ENCODE results near the gene KIZ.

The KIZ gene

DNA sequence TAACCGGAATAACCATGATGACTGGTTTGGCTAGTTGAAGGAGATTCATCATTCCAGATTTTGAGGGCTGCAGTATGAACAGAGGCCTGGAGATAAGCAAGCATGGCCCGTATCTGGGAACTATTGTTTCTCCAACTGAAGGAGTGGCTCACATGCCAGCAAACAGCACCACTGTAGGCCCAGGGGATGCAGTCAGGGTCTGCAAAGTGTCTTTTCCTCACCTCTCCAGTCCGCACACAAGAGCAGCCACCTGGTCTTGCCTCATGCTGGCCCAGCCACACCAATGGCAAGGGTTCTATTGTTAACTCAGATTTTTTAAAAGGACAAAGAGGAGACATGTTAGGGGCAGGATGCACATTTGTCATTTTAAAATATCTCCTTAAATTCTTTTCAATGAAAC, 55.1 kb downstream of the KIZ start:
- DNase-seq: no peak

DNA sequence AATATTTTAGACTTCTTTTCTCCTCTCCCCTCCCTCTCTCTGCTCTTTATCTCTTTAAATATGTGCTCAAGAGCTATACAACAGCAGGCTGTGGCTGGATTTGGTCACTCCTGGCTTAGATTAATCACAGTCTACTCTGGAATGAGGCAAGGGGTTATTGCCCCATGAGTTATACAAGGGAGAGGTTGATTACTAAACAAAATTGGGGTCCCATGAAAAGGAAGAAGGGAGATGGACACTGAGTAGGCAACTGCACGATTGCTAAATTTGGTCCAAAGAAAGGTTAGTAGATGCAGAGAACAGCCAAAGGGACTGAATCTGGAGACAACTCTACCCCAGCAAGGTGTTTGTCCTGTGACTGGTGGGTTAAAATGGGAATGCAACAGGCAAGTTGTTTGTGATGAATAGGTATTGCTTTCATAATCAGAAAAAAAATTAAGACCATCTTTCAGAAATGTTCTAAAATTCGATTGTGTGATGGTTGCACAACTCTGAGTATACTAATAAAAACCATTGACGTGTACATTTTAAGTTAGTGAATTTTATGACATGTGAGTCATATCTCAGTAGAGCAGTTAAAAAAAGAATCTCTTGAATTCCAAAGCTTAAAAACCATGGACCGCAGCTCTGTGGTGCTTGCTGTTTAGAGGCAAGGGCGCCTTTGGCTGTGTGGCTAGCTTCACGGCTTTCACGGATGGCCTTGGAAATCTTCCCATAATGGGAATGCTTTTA, 57.1 kb downstream of the KIZ start:
- DNase-seq: no peak

DNA sequence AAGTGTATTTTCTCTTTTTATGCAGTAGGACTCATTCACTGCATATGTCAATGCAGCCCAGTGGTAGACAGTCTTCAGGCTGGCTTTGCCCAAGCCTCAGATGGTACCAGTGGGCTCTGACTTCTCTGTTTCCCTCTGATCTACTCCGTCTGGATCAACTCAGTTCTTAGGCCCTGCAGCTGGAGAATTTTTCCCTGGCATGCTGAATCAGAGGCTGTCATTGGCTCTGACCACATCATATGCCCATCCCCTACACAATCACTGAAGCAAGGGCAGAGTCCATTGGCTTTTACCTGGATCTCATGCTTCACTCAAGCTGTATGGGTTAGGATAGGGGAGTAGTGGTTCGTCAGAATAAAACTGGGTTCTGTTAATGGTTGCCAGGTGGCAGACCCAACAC, 57.8 kb downstream of the KIZ start:
- no peak for DNase-seq

- DNase-seq: no peak
These were observed 58.9 kb downstream of the KIZ start for GRCh38 chr20:21184819-21185218.

- no peak for DNase-seq
These were observed 60.0 kb downstream of the KIZ start for GRCh38 chr20:21185849-21186248.

- DNase-seq: no peak
These were observed 64.1 kb downstream of the KIZ start for GRCh38 chr20:21189761-21190523.

DNA sequence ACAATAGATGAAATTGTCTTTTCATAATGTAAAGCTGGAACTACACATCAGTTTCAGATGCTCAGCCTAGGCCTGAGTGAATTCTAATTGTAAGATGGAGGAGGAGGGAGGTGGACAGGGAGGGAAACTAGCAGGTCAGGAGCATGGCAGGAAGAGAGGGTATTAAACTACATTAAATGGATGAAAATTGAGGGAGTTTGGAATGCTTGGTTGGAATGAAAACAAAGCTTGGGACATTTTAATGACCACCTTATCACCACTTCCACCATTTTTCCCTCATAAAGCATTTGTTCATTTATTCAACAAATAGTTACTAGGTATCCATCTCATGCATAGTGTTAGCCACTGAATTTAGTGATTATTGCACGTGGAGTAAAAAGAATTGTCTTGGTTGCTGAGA, 65.0 kb downstream of the KIZ start:
- DNase-seq: no peak

GRCh38 chr20:21191839-21192238, 66.0 kb downstream of the KIZ start:
- DNase-seq: no peak

DNA sequence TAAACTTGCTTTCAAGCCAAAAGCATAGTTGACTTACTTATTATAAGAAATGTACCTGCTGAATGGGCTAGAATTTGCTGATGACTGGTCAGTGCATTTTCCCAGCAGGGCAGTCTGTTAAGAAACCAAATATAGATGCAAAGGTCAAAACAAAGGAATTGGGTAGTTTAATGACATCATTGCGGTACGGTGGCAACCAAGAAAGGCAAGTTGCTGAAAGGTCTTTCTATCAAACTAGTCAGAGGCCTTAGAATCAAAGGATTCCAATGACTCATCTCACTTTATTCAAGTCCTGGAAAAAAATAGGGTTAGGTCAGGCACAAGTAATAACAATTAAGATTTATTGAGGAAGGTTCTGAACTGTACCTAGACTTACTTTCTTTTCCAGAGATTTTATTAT, 76.4 kb downstream of the KIZ start:
- DNase-seq: no peak

GRCh38 chr20:21203088-21203656, 77.3 kb downstream of the KIZ start:
- no peak for DNase-seq

DNA sequence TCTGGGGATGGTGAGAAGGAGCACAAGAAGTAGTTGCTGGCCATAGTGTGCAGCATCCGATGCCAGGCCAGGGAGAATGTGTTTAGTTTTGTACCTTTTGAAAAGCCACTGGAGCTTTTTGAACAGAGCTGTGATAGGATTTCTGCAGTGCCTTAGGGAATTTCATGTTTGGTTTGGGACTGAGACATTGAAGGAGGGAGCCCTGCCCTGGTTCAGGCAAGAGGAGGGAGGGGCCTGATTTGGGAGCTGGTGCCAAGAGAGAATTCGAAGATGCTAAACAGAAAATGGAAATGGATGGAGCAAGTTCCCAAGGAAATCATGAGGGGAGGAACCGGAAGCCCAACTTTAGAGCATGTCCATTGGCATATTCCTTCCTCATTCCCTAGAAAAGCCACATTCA, 80.7 kb downstream of the KIZ start:
- no peak for DNase-seq

GRCh38 chr20:21208999-21209398, 83.1 kb downstream of the KIZ start:
- DNase-seq: no peak

- DNase-seq: no peak
These were observed 83.8 kb downstream of the KIZ start for GRCh38 chr20:21209668-21210067.

DNA sequence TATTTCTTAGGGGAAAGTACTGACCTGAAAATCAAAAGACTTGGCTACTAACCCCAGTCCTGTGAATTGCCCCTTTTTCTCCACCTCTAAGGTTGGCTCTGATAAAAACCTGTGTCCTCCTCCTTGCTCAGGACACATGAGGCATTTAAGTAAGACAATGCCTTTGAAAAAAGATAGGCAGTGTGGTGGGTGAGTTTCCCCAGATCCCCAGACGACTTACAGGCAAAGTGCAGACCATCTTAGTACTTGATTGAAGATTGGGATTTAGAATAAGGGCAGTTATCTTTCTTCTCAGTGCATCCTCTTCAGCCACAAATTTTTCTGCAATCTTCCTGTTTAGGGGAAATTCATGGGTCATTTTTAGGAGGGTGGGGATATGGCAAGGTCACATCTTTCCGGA, 87.8 kb downstream of the KIZ start:
- DNase-seq: no peak

DNA sequence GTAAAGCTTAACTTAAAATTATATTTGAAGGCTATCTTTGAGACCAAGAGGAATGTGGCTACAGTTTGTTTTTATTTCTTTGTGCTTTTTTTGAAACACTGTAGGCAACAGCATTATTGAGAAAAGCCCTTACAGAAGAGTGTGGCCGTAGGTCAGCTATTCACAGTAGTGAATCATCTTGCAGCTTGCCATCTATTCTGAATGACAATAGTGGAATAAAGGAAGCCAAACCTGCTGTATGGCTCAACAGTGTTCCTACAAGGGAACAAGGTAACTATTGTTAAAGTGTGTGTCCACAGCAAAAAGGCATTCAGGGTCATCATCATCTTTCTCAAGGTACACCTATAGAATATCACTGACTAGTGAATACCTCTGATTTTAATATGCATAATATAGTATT, 88.5 kb downstream of the KIZ start:
- DNase-seq: no peak

- no peak for DNase-seq
These were observed 93.8 kb downstream of the KIZ start for GRCh38 chr20:21219686-21220085.

DNA sequence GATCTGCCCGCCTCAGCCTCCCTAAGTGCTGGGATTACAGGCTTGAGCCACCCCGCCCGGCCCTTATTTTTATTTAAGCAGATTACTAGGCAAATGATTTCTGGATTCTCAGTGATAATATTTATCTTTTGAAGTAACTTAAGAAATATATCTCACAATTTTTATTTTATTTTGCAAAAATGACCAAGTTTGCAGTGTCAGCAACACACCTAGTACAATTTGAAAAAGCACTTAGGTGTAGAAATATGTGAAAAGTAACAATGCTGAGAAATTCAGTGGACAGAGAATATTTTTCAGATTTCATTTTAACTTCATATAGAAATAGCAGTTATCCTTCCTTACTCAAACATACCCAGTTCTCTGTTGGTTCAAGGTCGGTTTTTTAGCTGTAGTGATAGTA, 98.3 kb downstream of the KIZ start:
- DNase-seq: no peak

GRCh38 chr20:21225215-21225947, 99.5 kb downstream of the KIZ start:
- DNase-seq: no peak

DNA sequence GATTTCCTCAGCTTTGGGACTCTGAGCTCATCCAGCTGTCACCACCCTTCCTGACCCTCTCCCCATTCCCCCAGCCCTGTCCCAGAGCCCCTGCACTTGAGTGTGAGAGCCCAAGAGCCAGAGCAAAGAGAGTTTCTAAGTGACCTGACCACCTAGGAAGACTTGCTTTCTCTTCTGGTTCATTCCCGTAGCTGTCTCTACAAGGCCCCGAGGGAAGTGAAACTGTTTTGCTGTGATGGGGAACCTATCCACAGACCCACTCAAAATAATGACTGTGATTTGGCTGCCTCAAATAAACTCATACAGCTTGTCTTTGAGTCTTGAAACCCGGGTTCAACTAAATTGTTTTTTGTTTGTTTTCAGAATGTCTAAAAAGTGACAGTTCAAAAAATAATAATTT, 102.6 kb downstream of the KIZ start:
- no peak for DNase-seq

DNA sequence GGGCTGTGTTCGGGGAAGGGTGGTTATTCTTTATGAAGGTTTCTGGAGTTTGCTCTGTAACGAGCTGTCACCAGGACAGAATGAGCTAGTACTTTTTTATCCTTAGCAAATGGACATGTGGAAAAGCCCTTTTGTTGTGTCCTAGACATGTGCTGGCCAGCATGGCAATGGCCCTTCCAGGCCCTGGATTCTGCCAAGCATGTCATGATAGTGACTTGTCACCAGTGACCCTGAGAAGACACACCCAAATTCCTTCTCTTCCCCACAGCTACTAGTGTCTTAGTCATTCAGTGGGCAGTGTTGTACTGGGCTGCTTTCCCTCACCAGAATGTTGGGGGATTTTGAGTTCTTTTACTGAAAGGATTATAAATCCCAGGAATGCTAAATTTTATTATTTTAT, 103.3 kb downstream of the KIZ start:
- DNase-seq: no peak

DNA sequence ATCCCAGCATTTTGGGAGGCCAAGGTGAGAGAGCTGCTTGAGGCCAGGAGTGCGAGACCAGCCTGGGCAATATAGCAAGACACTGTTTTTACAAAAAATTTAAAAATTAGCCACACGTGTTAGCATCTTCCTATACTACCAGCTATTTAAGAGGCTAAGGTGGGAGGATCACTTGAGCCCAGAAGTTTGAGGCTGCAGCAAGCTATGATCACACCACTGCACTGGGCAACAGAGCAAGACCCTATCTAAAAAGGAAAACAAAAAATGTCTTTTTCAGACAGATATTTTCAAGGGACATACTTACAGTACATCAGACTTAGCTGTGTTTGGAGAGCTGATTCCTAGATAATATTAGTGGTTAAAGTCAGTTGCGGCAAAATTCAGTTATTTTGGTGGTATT, 104.3 kb downstream of the KIZ start:
- no peak for DNase-seq

GRCh38 chr20:21230686-21231085, 104.8 kb downstream of the KIZ start:
- no peak for DNase-seq

DNA sequence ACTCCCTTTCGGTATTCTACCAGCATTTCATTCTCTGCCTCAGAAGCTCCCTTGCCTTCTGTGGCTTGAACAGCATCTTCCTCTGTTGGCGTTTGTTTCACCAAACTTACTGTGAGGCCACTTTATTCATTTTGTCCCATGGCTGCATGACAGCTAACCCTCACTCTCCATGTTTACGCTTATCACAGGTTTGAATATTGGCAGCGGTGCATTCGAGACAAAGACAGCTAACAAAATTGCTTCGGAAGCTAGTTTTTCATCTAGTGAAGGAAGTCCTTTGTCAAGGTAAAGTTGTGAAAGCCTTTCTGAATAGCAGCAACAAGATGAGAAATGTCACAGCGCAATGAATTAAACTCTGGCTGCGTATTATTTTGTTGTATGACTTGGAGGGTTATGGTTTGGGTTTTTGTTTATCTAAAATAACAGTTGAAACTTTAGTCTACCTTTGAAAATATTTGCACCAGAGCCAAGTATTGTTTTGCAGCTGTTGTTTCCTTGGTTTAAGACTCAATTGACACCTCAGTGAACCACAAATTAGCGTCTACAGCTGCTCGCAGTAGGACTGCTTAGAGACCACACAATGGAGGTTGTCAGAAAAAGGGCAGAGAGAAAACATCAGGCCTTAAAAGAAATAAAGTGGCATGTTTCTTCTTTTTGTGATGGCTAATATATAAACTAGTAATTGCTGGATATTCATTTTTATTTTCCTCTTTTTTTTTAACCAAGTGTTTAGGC, 106.8 kb downstream of the KIZ start:
- DNase-seq: no peak
